HepG2 (cell line): ENCODE measurements around the gene SHC1. TPM values are rescaled to one million over a fixed set of nuclear protein-coding genes. Genes with fewer than 3 reads are reported as not detected.
A peak's percentile ranks its signal among the peaks of the same experiment; 100 is the strongest.

Experiments used
- AGO2 ChIP-seq: fragments of 200-400 bp; formaldehyde crosslinking; optimal IDR thresholded peaks from 2 replicates; pipeline ENCODE3; 2017; ENCODE audit warnings: mild to moderate bottlenecking, low read depth, low read length, moderate library complexity
- BCL3 ChIP-seq: sonication (generic); formaldehyde crosslinking; IDR thresholded peaks from 2 replicates; pipeline ENCODE4 v1.5.1; 2020; ENCODE audit warnings: mild to moderate bottlenecking, missing genetic modification reagents, moderate library complexity
- DZIP1 ChIP-seq: sonication (generic); formaldehyde crosslinking; IDR thresholded peaks from 2 replicates; pipeline ENCODE4 v1.5.0; 2020; ENCODE audit warnings: mild to moderate bottlenecking, missing genetic modification reagents
- HOMEZ ChIP-seq: IDR thresholded peaks from 2 replicates; pipeline ENCODE4 v1.6.1; 2016; ENCODE audit warnings: low read depth
- MYC ChIP-seq: sonication (generic); formaldehyde crosslinking; IDR thresholded peaks from 2 replicates; pipeline ENCODE4 v1.9.0; 2021; ENCODE audit warnings: missing genetic modification reagents, borderline replicate concordance
- MZF1 ChIP-seq: sonication (generic); formaldehyde crosslinking; IDR thresholded peaks from 2 replicates; pipeline ENCODE4 v1.8.1; 2023; ENCODE audit warnings: mild to moderate bottlenecking, missing genetic modification reagents, borderline replicate concordance
- NR2F1 ChIP-seq, 2 experiments: fragments of 450-650 bp in 1 of 2; formaldehyde crosslinking in 1 of 2; IDR thresholded peaks; 2 replicates each; pipeline versions ENCODE4 v1.5.0 to v1.6.1; 2016 to 2020; ENCODE audit warnings: mild to moderate bottlenecking in 1 of 2, missing compliant biosample characterization in 1 of 2, missing genetic modification reagents in 1 of 2, moderate library complexity in 1 of 2
- NRL ChIP-seq: sonication (generic); formaldehyde crosslinking; IDR thresholded peaks from 2 replicates; pipeline ENCODE4 v1.5.0; 2020; ENCODE audit warnings: missing genetic modification reagents, mild to moderate bottlenecking, moderate library complexity, borderline replicate concordance
- RERE ChIP-seq: IDR thresholded peaks from 2 replicates; pipeline ENCODE4 v1.6.1; 2016; ENCODE audit warnings: low read depth, missing genetic modification reagents, missing compliant biosample characterization
- ZMAT5 ChIP-seq: sonication (generic); formaldehyde crosslinking; IDR thresholded peaks from 2 replicates; pipeline ENCODE4 v1.5.0; 2020; ENCODE audit warnings: mild to moderate bottlenecking, low read depth, missing genetic modification reagents, borderline replicate concordance
- ZNF121 ChIP-seq: sonication (generic); formaldehyde crosslinking; IDR thresholded peaks from 2 replicates; pipeline ENCODE4 v1.5.0; 2020; ENCODE audit warnings: mild to moderate bottlenecking, missing genetic modification reagents
- ZNF251 ChIP-seq: sonication (generic); formaldehyde crosslinking; IDR thresholded peaks from 2 replicates; pipeline ENCODE4 v1.9.0; 2021; ENCODE audit warnings: mild to moderate bottlenecking, missing genetic modification reagents
- ZNF292 ChIP-seq: sonication (generic); formaldehyde crosslinking; IDR thresholded peaks from 2 replicates; pipeline ENCODE4 v1.8.1; 2022; ENCODE audit warnings: mild to moderate bottlenecking, low read depth, missing genetic modification reagents, borderline replicate concordance
- ZNF570 ChIP-seq: sonication (generic); formaldehyde crosslinking; IDR thresholded peaks from 2 replicates; pipeline ENCODE4 v1.4.0; 2020; ENCODE audit warnings: mild to moderate bottlenecking, missing genetic modification reagents, borderline replicate concordance
- ZNF746 ChIP-seq: sonication (generic); formaldehyde crosslinking; IDR thresholded peaks from 2 replicates; pipeline ENCODE4 v1.8.0; 2022; ENCODE audit warnings: mild to moderate bottlenecking, missing genetic modification reagents
- ZNF878 ChIP-seq: sonication (generic); formaldehyde crosslinking; IDR thresholded peaks from 2 replicates; pipeline ENCODE4 v1.8.1; 2023; ENCODE audit warnings: mild to moderate bottlenecking, missing genetic modification reagents, moderate library complexity
- ZSCAN12 ChIP-seq: sonication (generic); formaldehyde crosslinking; IDR thresholded peaks from 2 replicates; pipeline ENCODE4 v1.9.0; 2021; ENCODE audit warnings: mild to moderate bottlenecking, missing genetic modification reagents
- ZSCAN30 ChIP-seq: sonication (generic); formaldehyde crosslinking; IDR thresholded peaks from 2 replicates; pipeline ENCODE4 v1.5.0; 2020; ENCODE audit warnings: mild to moderate bottlenecking, missing genetic modification reagents
- polyA plus RNA-seq, 8 experiments: library from polyadenylated mRNA; depleted of rRNA in 3 of 8; stranded (reverse) in 7 of 8; unstranded in 1 of 8; fragments of >200 nt; fragmentation: Illumina TruSeq in 4 of 8; extraction: Trizol in 4 of 8; gene quantifications; 2 replicates each; pipeline versions ENCODE4 v1.2.1 to v1.2.3, GENCODE V29; 2011 to 2016; ENCODE audit warnings: low read depth in 4 of 8, missing spikeins in 1 of 8, mixed read lengths in 1 of 8; ENCODE audit not compliant: insufficient read depth in 1 of 8
- total RNA-seq, 5 experiments: library from RNA; depleted of rRNA; stranded (reverse); fragments of >200 nt; fragmentation: Illumina TruSeq; extraction: Trizol; gene quantifications; 2 replicates each; pipeline ENCODE4 v1.2.3, GENCODE V29; 2016; ENCODE audit warnings: low read depth in 1 of 5

SHC1 gene
- total and polyA plus RNA-seq, 2 of the 13 experiments (the other 11 are each of a cell fraction or from before 2014, with no cell fraction given) = 52.0 to 137 TPM

GRCh38 chr1:154975409-154976059 lies 5.0 kb upstream of the SHC1 start (continued):
- TF ChIP-seq HOMEZ (CRISPR knock-in tag) (no peak), ZNF292 (no peak), ZNF878 (CRISPR knock-in tag) (peak; percentile 47; the same call in 1 of the 2 replicates), MYC (CRISPR knock-in tag) (no peak), ZNF570 (CRISPR knock-in tag) (no peak), ZMAT5 (CRISPR knock-in tag) (no peak), ZNF251 (CRISPR knock-in tag) (no peak), ZNF746 (CRISPR knock-in tag) (0 out of 2 replicates have a peak, but pooled peaks have one; percentile 19), BCL3 (no peak), ZNF121 (no peak), AGO2 (no peak), ZSCAN30 (CRISPR knock-in tag) (no peak), RERE (no peak), ZSCAN12 (CRISPR knock-in tag) (no peak), MZF1 (CRISPR knock-in tag) (no peak), NR2F1 (CRISPR knock-in tag; IDR thresholded peaks at IDR 0.05) (no peak), NRL (CRISPR knock-in tag) (no peak), DZIP1 (CRISPR knock-in tag) (no peak)
